ENCODE results near the gene GBP1.
"Not testable (repeated sequence)": the region's sequence is repeated elsewhere in the genome, so short reads cannot be mapped to it uniquely, and the experiment has no call there.

GBP1 gene

GRCh38 chr1:89065079-89065868 is at the start of gene GBP1:
GBP1 (minus strand) TSS chr1:89065208; CDS start chr1:89063234, 1,974 bp downstream.
- peak in 1 of 14 donors; percentile 6 for DNase-seq

GRCh38 chr1:89114662-89115061 is 49.7 kb upstream of the GBP1 start:
- no peak for DNase-seq

- DNase-seq, result peak in 1 of 14 donors; percentile 47
These were observed 48.0 kb upstream of the GBP1 start for GRCh38 chr1:89112871-89113613.

GRCh38 chr1:89104687-89105086 is 39.7 kb upstream of the GBP1 start:
- no peak for DNase-seq

- no peak for DNase-seq
These were observed 39.1 kb upstream of the GBP1 start for GRCh38 chr1:89104147-89104546.

- no peak for DNase-seq
These were observed 37.0 kb upstream of the GBP1 start for GRCh38 chr1:89102021-89102420.

- no peak for DNase-seq
These were observed 35.4 kb upstream of the GBP1 start for GRCh38 chr1:89100412-89100811.

GRCh38 chr1:89098857-89099256 is 33.8 kb upstream of the GBP1 start:
- no peak for DNase-seq

- DNase-seq, result no peak
These were observed 30.7 kb upstream of the GBP1 start for GRCh38 chr1:89095737-89096136.

- DNase-seq, result no peak
These were observed 25.0 kb upstream of the GBP1 start for GRCh38 chr1:89089962-89090361.

- no peak for DNase-seq
These were observed 23.6 kb upstream of the GBP1 start for GRCh38 chr1:89088572-89088971.

GRCh38 chr1:89087241-89087640 is 22.2 kb upstream of the GBP1 start:
- no peak for DNase-seq

- DNase-seq, result peak in 1 of 14 donors; percentile 3
These were observed 20.8 kb upstream of the GBP1 start for GRCh38 chr1:89085781-89086180.

- no peak for DNase-seq
These were observed 16.0 kb upstream of the GBP1 start for GRCh38 chr1:89081005-89081404.

- not testable (repeated sequence) for DNase-seq
These were observed 15.1 kb upstream of the GBP1 start for GRCh38 chr1:89080068-89080467.

- not testable (repeated sequence) for DNase-seq
These were observed 7.6 kb upstream of the GBP1 start for GRCh38 chr1:89072466-89073065.

GRCh38 chr1:89070509-89070908 is 5.5 kb upstream of the GBP1 start:
- no peak for DNase-seq

- no peak for DNase-seq
These were observed 4.9 kb upstream of the GBP1 start for GRCh38 chr1:89069951-89070350.

- no peak for DNase-seq
These were observed 3.3 kb upstream of the GBP1 start for GRCh38 chr1:89068291-89068690.

GRCh38 chr1:89064632-89065031 is 376 bp downstream of the GBP1 start:
- DNase-seq, result no peak

- DNase-seq, result no peak
These were observed 1.9 kb downstream of the GBP1 start for GRCh38 chr1:89063094-89063493.

- DNase-seq, result no peak
These were observed 4.9 kb downstream of the GBP1 start for GRCh38 chr1:89060091-89060490.

- no peak for DNase-seq
These were observed 13.1 kb downstream of the GBP1 start for GRCh38 chr1:89051955-89052312.

All from C1 segment of cervical spinal cord (tissue), 14 donors.